ENCODE data around the gene AKR7A2.
A peak's percentile ranks its signal among the peaks of the same experiment; 100 is the strongest.

AKR7A2 gene

GRCh38 chr1:19342894-19343616 lies 31.1 kb upstream of the AKR7A2 start:
- DNase-seq: no peak

GRCh38 chr1:19342062-19342750 lies 30.3 kb upstream of the AKR7A2 start:
- DNase-seq: no peak

- DNase-seq: peak; percentile 60 to 78
Observed at GRCh38 chr1:19341201-19342061, 29.5 kb upstream of the AKR7A2 start.

- no peak for DNase-seq
Observed at GRCh38 chr1:19340387-19340937, 28.5 kb upstream of the AKR7A2 start.

GRCh38 chr1:19339214-19339861 lies 27.4 kb upstream of the AKR7A2 start:
- no peak for DNase-seq

- DNase-seq: no peak
Observed at GRCh38 chr1:19338323-19338762, 26.4 kb upstream of the AKR7A2 start.

GRCh38 chr1:19337289-19337688 lies 25.3 kb upstream of the AKR7A2 start:
- no peak for DNase-seq

- peak; percentile 25 to 33 for DNase-seq
Observed at GRCh38 chr1:19336543-19336942, 24.6 kb upstream of the AKR7A2 start.

GRCh38 chr1:19333587-19334354 lies 21.8 kb upstream of the AKR7A2 start:
- DNase-seq: no peak

GRCh38 chr1:19332832-19333231 lies 20.9 kb upstream of the AKR7A2 start:
- no peak for DNase-seq

- no peak for DNase-seq
Observed at GRCh38 chr1:19331262-19331878, 19.4 kb upstream of the AKR7A2 start.

GRCh38 chr1:19330449-19331135 lies 18.6 kb upstream of the AKR7A2 start:
- DNase-seq: no peak

GRCh38 chr1:19329611-19330010 lies 17.7 kb upstream of the AKR7A2 start:
- no peak for DNase-seq

GRCh38 chr1:19329188-19329587 lies 17.2 kb upstream of the AKR7A2 start:
- no peak for DNase-seq

- no peak for DNase-seq
Observed at GRCh38 chr1:19328486-19328885, 16.5 kb upstream of the AKR7A2 start.

- no peak for DNase-seq
Observed at GRCh38 chr1:19327736-19328135, 15.8 kb upstream of the AKR7A2 start.

GRCh38 chr1:19327301-19327700 lies 15.4 kb upstream of the AKR7A2 start:
- DNase-seq: no peak

- DNase-seq: no peak
Observed at GRCh38 chr1:19326748-19327065, 14.8 kb upstream of the AKR7A2 start.

GRCh38 chr1:19325958-19326747 lies 14.2 kb upstream of the AKR7A2 start:
- DNase-seq: no peak

GRCh38 chr1:19325368-19325957 lies 13.5 kb upstream of the AKR7A2 start:
- no peak for DNase-seq
